ENCODE results near the gene SNX8.

DNA sequence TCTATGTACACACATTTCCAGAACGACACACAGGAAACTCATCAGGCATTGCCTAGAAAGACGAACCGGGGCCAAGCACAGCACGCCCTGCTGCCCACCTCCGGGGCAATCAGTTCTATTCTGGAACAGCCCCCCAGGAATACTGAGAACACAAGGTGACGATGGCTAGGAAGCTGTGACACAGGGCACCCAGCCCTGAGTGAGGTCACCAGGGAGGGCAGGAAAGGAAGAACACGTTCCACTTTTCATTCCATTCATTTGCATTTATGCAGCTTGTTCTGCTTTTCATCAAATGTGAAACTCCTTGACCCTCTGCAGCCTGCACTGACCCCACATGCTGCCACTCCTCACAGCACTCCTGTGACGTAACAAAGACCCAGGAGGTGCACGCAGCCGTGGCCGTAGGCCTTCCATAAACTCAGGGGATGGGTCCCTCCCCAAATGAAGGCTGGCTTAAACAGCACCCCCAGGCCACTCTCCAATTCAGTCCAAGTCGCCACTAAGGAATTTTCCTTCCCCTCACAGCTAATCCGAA, 110.4 kb downstream of the SNX8 start:
- TF ChIP-seq POLR2AphosphoS5 (IDR thresholded peaks at IDR 0.05) (no peak), EP300 (IDR thresholded peaks at IDR 0.05) (no peak), CTCF (IDR thresholded peaks at IDR 0.05) (no peak), POLR2A (IDR thresholded peaks at IDR 0.05) (no peak)
